Neural progenitor cell (in vitro differentiated cells): ENCODE measurements around the gene FRYL. TPM values are rescaled to one million over a fixed set of nuclear protein-coding genes. Genes with fewer than 3 reads are reported as not detected.

Experiments
- DNase-seq: peaks from one replicate; pipeline ENCODE4 v3.0.0-alpha.2; 2016; ENCODE audit warnings: low spot score
- H2AFZ ChIP-seq: fragments of 200-600 bp; sonication (generic); replicated peaks from 2 replicates; pipeline ENCODE4 v1.6.1; 2016; ENCODE audit warnings: antibody characterized with exemption
- H3F3A ChIP-seq: fragments of 200-600 bp; sonication (generic); 2 replicates; pipeline ENCODE4 v1.6.1; 2016; ENCODE audit warnings: antibody characterized with exemption, low read depth
- H3K27ac ChIP-seq: fragments of 200-600 bp; sonication (generic); 2 replicates; pipeline ENCODE4 v1.5.1; 2016; ENCODE audit warnings: mild to moderate bottlenecking
- H3K27me3 ChIP-seq: fragments of 200-600 bp; sonication (generic); 2 replicates; pipeline ENCODE4 v1.6.1; 2016; ENCODE audit warnings: mild to moderate bottlenecking, moderate library complexity
- H3K36me3 ChIP-seq: fragments of 200-600 bp; sonication (generic); 2 replicates; pipeline ENCODE4 v1.5.1; 2016
- H3K4me1 ChIP-seq: fragments of 200-600 bp; sonication (generic); 2 replicates; pipeline ENCODE4 v1.6.1; 2016; ENCODE audit warnings: mixed run types
- H3K4me2 ChIP-seq: fragments of 200-600 bp; sonication (generic); 2 replicates; pipeline ENCODE4 v1.6.1; 2016
- H3K4me3 ChIP-seq: fragments of 200-600 bp; sonication (generic); 2 replicates; pipeline ENCODE4 v1.5.1; 2016
- H3K79me2 ChIP-seq: fragments of 200-600 bp; sonication (generic); 2 replicates; pipeline ENCODE4 v1.6.1; 2016; ENCODE audit warnings: low read depth
- H3K9ac ChIP-seq: fragments of 200-600 bp; sonication (generic); 2 replicates; pipeline ENCODE4 v1.6.1; 2016
- H3K9me3 ChIP-seq: fragments of 200-600 bp; sonication (generic); 2 replicates; pipeline ENCODE4 v1.5.1; 2016; ENCODE audit warnings: low read depth
- H4K20me1 ChIP-seq: fragments of 200-600 bp; sonication (generic); 2 replicates; pipeline ENCODE4 v1.6.1; 2016; ENCODE audit warnings: low read depth
- H3K27ac Mint-ChIP-seq: 3 replicates; pipeline ENCODE4 v1.8.0; 2021; ENCODE audit warnings: mixed read lengths
- H3K27me3 Mint-ChIP-seq: 2 replicates; pipeline ENCODE4 v1.8.0; 2022; ENCODE audit warnings: low read depth, mild to moderate bottlenecking, inconsistent platforms, moderate library complexity, mixed read lengths; ENCODE audit not compliant: insufficient read depth
- H3K36me3 Mint-ChIP-seq: 3 replicates; pipeline ENCODE4 v1.8.0; 2021; ENCODE audit warnings: mixed read lengths
- H3K4me1 Mint-ChIP-seq: 3 replicates; pipeline ENCODE4 v1.8.0; 2021; ENCODE audit warnings: mixed read lengths
- H3K4me3 Mint-ChIP-seq: 3 replicates; pipeline ENCODE4 v1.8.0; 2021; ENCODE audit warnings: mild to moderate bottlenecking, moderate library complexity, mixed read lengths
- H3K9me3 Mint-ChIP-seq: 3 replicates; pipeline ENCODE4 v1.8.0; 2020; ENCODE audit warnings: mixed read lengths
- CTCF ChIP-seq: fragments of 200-600 bp; sonication (generic); IDR thresholded peaks from 2 replicates; pipeline ENCODE4 v1.5.1; 2017; ENCODE audit warnings: antibody characterized with exemption, mild to moderate bottlenecking
- EZH2 ChIP-seq: fragments of 200-600 bp; sonication (generic); IDR thresholded peaks from 2 replicates; pipeline ENCODE4 v1.6.1; 2017; ENCODE audit warnings: antibody characterized with exemption, mild to moderate bottlenecking, moderate library complexity
- EZH2phosphoT487 ChIP-seq: fragments of 200-600 bp; sonication (generic); IDR thresholded peaks from 2 replicates; pipeline ENCODE4 v1.6.1; 2017; ENCODE audit warnings: antibody characterized with exemption
- total RNA-seq: library from RNA; depleted of rRNA; stranded (reverse); fragments of >200 nt; gene quantifications from 2 replicates; pipeline ENCODE4 v1.2.3, GENCODE V29; 2015; ENCODE audit warnings: low replicate concordance

FRYL gene
- total RNA-seq, 1 donor from 2014 or later: 70.5 TPM

DNA sequence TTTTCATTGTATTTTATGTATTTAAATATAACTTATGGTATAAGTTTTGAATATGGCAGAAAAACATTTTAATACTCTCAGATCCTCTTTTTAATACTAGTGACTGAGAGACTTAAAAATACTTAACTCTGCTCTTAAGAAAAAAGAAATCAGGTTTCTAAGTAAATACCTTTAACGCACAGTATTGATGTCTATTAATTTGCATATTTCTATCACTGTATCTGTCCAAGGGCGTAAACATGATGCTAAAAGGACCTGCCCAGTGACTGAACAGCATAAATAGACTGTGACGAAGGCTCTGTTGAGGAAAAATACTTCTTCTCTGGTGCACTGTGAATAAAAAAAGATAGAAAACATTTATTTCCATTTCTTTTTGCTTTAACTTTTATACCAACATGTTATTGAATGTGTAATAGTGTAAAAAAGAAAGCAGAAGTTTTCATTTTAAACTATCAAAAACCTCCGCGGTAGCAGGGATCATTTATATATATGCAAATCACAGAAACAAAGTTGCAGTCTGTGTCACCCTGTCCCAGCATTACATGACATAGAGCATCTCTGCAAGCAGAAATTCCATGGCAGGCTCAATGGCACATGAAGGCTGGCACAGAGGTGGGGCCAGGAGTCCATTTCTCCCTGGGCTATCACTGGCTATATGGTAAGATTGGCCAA lies 214.6 kb downstream of the FRYL start:
- Histone ChIP-seq H3K79me2 (no peaks in the 10 kb centered on the region), H3K9ac (no peak overlapping the region), H3K9me3 (no peaks in the 10 kb centered on the region), H3K4me1 (no peaks in the 10 kb centered on the region), H3K36me3 (peaks cover 25% of the 10 kb centered on the region), H2AFZ (no peak overlapping the region), H3F3A (no peaks in the 10 kb centered on the region), H3K4me2 (no peak overlapping the region), H3K27ac (no peak overlapping the region), H3K4me3 (no peak overlapping the region), H3K27me3 (no peaks in the 10 kb centered on the region), H4K20me1 (no peaks in the 10 kb centered on the region)
- TF ChIP-seq CTCF (no peak), EZH2 (no peak), EZH2phosphoT487 (no peak)
- Mint-ChIP-seq H3K36me3 (peaks cover 10% of the 10 kb centered on the region), H3K27ac (no peak overlapping the region), H3K4me1 (no peaks in the 10 kb centered on the region), H3K4me3 (no peak overlapping the region), H3K27me3 (peaks cover 2% of the 10 kb centered on the region), H3K9me3 (no peaks in the 10 kb centered on the region)
- DNase-seq: no peak

DNA sequence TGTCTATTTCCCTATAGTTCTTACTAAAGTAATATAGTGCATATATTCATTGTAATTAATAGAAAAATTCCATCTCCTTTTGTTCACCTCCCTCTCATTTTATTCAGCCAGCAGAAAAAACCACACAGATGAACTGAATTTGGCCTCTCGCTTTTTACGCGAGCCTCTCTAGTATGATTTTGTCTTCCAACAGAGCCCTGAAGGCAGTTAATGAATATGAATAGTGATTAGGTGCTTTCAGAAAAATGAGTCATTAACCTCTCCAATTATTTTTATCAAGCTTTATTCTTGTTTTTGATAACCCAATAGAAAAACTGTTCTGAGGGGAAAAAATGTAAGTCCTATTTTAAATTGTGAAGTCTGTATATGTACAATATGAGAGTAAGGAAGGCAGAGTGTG lies 215.9 kb downstream of the FRYL start:
- TF ChIP-seq CTCF (no peak), EZH2 (no peak), EZH2phosphoT487 (no peak)
- Mint-ChIP-seq H3K27me3 (peaks cover 2% of the 10 kb centered on the region), H3K27ac (no peak overlapping the region), H3K36me3 (peaks cover 15% of the 10 kb centered on the region), H3K4me1 (no peaks in the 10 kb centered on the region), H3K4me3 (no peak overlapping the region), H3K9me3 (no peaks in the 10 kb centered on the region)
- Histone ChIP-seq H3K9ac (no peak overlapping the region), H4K20me1 (no peaks in the 10 kb centered on the region), H3K36me3 (peaks cover 21% of the 10 kb centered on the region), H3K27me3 (no peaks in the 10 kb centered on the region), H3F3A (no peaks in the 10 kb centered on the region), H3K27ac (no peak overlapping the region), H2AFZ (no peak overlapping the region), H3K4me1 (no peaks in the 10 kb centered on the region), H3K79me2 (no peaks in the 10 kb centered on the region), H3K4me2 (no peak overlapping the region), H3K9me3 (no peaks in the 10 kb centered on the region), H3K4me3 (no peak overlapping the region)
- no peak for DNase-seq

DNA sequence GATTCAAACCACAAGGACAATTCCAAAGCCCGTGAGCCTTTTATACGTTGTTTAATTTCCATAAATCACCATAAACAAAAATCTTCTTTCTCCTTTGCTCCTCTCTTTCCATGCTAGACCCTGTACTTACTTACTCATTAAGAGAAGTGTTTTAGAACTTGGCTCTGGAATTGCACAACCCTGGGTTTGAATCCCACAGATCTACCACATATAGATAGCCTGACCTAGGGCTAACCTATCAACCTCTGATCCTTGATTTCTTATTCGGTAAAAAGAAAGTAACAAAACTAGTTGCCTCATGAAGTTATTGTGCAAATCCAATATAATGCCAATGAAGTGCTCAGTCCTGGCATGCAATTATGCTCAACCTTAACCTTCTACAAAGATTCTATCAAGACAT lies 221.3 kb downstream of the FRYL start:
- H2AFZ ChIP-seq: no peak overlapping the region
- no peak overlapping the region for H3K27ac ChIP-seq
- no peaks in the 10 kb centered on the region for H3K9me3 ChIP-seq
- H3K4me3 Mint-ChIP-seq: no peak overlapping the region
- peaks cover 39% of the 10 kb centered on the region for H3K36me3 Mint-ChIP-seq
- TF ChIP-seq EZH2phosphoT487: no peak
- no peak for TF ChIP-seq EZH2
- no peak for TF ChIP-seq CTCF
- H3K27me3 Mint-ChIP-seq: no peaks in the 10 kb centered on the region
- no peaks in the 10 kb centered on the region for H3K27me3 ChIP-seq
- H3K9me3 Mint-ChIP-seq: no peaks in the 10 kb centered on the region
- H3K9ac ChIP-seq: no peak overlapping the region
- H3K4me2 ChIP-seq: no peak overlapping the region
- no peaks in the 10 kb centered on the region for H4K20me1 ChIP-seq
- H3K27ac Mint-ChIP-seq: no peak overlapping the region
- H3K4me3 ChIP-seq: no peak overlapping the region
- H3K36me3 ChIP-seq: peaks cover 23% of the 10 kb centered on the region
- no peaks in the 10 kb centered on the region for H3K4me1 Mint-ChIP-seq
- peaks cover 6% of the 10 kb centered on the region for H3K4me1 ChIP-seq
- no peaks in the 10 kb centered on the region for H3K79me2 ChIP-seq
- no peak for DNase-seq
- peaks cover 3% of the 10 kb centered on the region for H3F3A ChIP-seq
